Tongue (tissue), 2 donors: ENCODE results near the gene USP35. TPM values are rescaled to one million over a fixed set of nuclear protein-coding genes. Genes with fewer than 3 reads are reported as not detected.

Experiments
- DNase-seq: peaks from one replicate; pipeline ENCODE4 v3.0.0-alpha.2; 2015
- total RNA-seq: library from RNA; depleted of rRNA; stranded (reverse); fragments of >200 nt; gene quantifications from one replicate; pipeline ENCODE4 v1.2.3, GENCODE V29; 2014

USP35 gene, protein sequence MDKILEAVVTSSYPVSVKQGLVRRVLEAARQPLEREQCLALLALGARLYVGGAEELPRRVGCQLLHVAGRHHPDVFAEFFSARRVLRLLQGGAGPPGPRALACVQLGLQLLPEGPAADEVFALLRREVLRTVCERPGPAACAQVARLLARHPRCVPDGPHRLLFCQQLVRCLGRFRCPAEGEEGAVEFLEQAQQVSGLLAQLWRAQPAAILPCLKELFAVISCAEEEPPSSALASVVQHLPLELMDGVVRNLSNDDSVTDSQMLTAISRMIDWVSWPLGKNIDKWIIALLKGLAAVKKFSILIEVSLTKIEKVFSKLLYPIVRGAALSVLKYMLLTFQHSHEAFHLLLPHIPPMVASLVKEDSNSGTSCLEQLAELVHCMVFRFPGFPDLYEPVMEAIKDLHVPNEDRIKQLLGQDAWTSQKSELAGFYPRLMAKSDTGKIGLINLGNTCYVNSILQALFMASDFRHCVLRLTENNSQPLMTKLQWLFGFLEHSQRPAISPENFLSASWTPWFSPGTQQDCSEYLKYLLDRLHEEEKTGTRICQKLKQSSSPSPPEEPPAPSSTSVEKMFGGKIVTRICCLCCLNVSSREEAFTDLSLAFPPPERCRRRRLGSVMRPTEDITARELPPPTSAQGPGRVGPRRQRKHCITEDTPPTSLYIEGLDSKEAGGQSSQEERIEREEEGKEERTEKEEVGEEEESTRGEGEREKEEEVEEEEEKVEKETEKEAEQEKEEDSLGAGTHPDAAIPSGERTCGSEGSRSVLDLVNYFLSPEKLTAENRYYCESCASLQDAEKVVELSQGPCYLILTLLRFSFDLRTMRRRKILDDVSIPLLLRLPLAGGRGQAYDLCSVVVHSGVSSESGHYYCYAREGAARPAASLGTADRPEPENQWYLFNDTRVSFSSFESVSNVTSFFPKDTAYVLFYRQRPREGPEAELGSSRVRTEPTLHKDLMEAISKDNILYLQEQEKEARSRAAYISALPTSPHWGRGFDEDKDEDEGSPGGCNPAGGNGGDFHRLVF
- 8.2 TPM for total RNA-seq

DNA sequence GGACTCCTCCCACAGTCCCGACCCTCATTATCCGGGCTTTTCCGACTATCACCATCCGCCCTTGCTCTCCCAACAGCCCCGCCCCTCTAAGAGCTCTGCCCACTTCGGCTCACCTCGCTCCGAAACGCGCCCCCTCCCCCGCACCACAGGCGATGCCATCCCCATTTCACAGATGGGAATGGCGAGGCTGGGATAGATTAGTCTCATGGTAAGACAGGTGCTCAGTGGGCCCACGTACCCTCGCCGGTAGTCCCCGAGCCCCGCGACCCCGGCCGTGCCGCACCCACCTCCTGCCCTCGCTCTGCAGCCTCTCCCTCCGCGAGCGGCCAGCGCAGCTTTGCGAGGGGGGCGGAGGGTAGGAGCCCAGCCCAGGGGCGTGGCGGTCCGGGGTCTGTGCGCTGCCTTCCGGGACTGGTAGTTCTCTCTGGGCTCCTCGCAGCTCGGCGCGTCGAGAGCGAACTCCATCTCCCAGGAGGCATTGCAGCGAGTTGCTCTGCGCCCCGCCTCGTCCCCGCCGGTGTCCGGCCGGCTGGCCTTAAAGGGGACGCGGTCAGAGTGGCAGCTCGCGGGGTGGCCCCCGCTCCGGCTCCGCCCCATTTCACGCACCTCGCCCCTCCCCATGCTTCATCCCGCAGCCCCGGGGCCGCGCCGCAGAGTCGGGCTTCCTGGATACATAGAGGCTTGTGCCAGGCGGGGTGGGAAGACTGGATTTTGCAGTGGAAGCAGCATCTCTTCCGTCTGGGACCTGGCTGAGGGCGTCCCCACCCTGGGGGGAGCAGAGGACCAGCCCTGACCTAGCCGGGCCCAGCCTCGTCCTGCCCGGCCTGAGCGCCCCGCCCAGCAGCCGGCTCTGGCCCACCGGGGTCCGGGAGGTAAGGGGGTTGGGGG, at the start of gene USP35, which contains the start of gene KCTD21:
TSS of gene USP35 (plus strand) at position 634 of the 888 bp plus-strand sequence. CDS start 7,327 bp downstream, outside the sequence.
TSS of gene KCTD21 (minus strand) at position 341 of the 888 bp plus-strand sequence. CDS start 14,072 bp downstream, outside the sequence.
- peak; percentile 99 for DNase-seq

DNA sequence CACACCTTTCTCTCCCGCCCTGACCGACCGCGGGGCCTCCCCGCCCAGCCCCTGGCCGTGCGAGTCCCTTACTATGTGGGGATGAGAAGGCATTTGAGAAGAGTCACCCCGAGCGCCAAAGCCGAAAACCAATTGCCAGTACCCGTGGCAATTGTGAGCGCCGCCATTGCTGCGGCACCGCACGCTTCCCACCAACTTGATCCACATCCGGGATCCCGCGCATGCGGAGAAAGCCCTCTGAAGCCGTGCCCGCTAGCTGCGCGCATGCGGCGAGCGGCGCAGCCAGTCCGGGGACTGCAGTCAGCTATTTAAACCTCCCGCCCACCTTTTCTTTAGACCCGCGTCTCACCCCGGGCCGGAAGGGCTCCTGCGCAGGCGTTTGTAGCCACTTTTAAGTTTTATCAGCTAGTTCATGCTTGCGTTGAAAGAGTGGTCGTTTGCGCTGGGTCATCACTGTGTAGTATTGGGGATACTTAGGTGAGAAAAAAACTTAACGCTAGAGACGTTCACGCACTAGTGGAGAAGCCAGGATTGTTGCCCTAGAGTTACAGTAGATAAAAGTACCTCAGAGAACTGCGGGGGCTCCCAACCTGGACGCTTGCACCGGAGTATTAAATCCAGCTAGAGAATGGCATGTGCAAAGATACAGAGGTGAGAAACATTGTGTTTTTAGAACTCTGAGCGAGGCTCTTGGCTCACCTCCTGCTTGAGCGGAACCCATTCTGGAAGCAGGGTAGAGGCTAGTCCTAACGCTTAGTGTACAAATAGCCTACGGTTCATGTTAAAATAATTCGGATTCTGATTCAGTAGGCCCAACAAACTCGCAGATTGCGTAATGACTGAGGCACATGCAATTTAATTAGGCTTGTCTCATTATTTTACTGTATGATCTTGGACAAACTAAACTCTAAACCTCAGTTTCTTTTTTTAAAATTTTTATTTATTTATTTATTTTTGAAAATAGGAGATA, 49.0 kb upstream of the USP35 start, which contains the start of gene ALG8:
TSS of gene ALG8 (minus strand) at position 205 of the 970 bp plus-strand sequence. CDS start at position 167, 38 bp downstream.
- peak; percentile 98 for DNase-seq

DNA sequence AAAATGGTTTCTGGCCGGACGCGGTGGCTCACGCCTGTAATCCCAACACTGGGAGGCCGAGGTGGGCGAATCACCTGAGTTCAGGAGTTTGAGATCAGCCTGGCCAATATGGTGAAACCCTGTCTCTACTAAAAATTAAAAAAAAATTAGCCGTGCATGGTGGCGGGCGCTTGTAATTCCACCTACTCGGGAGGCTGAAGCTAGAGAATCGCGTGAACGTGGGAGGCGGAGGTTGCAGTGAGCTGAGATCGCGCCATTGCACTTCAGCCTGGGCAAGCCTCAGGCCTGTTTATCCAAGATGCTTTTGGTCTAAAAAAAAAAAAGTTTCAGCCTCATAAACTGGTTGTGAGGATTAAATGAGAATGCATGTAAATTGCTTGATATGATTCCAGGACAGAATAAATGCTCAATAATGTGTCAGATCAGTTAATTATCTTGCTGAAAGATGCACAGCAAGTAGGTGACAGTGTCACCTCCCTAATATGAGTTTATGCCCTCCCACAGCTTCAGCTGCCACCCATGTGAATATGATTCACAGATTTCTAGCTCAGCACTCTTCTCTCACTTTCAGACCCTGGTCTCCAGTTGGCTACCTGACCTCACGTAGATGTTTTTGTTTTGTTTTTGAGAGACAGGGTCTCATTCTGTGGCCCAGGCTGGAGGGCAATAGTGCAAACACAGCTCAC, 48.2 kb upstream of the USP35 start:
- DNase-seq, result no peak

DNA sequence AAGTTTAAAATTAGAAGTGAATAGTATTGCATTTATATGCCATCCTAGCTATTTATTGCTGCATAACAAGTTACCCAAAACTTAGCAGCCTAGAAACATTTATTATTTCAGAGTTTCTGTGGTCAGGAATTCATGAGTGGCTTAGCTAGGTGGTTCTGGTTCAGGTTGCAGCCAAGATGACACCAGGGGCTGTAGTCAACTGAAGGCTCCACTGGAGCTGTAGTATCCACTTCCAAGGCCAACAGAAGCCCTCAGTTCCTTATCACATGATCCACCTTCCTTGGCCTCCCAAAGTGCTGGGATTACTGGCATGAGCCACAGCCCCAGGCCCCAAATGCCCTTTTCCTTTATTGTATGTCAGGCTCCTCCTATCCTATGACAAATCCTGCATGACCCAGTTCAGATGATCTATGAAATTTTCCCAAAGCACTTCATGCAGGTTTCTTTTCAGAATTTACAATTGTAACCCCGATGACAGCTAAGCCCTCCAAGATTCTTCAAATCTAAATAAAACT, 43.2 kb upstream of the USP35 start:
- DNase-seq, result no peak

DNA sequence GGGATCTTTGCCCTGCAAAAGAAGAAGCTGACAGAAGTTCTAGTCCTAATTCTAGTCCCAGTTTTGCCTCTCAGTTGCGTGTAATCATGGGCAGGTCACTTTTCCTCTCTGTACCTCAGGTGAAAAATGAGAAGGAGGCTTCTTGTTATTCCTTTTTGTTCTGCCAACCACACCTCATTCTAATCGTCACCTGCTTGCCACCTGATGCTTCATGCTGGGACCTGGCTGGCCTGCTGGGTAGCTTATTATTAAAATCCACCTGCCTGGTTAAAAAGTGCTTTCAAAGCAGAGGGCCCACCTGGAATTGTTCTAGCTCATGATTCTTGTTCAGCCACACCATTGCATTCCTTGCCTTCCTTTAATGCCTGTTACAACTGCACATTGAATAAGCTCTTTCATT, 40.9 kb upstream of the USP35 start:
- DNase-seq, result no peak

DNA sequence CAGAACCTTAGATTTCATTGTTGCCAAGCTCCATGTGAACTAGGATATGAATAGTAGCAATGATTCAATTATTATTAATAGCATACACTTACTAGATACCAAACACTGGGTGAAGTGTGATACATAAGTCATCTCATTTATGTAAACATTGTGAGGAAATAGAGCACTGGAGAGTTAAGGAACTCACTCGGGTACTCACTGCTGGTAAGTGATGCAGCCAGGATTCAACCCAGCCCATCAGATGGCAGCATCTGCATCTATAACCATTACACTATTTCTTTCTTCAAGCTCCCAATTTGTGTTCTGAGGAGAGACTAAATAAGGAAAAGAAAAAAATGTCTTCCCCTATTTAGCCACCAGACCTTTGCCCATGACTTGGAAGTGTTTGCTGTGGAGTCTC, 39.1 kb upstream of the USP35 start:
- peak; percentile 25 for DNase-seq

DNA sequence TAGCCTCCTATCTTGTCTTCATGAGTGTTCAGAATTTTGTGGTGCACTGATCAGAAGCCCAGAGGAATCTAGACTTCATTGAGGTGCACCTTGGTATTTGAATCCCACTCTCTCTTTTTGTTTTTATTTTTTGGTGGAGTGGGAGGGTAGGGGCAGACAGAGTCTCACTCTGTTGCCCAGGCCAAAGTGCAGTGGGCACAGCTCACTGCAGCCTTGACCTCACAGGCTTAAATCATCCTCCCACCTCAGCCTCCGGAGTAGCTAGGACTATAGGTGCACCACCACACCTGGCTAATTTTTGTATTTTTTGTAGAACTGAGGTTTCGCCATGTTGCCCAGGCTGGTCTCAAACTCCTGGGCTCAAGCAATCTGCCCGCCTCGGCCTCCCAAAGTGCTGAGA, 38.4 kb upstream of the USP35 start:
- no peak for DNase-seq

DNA sequence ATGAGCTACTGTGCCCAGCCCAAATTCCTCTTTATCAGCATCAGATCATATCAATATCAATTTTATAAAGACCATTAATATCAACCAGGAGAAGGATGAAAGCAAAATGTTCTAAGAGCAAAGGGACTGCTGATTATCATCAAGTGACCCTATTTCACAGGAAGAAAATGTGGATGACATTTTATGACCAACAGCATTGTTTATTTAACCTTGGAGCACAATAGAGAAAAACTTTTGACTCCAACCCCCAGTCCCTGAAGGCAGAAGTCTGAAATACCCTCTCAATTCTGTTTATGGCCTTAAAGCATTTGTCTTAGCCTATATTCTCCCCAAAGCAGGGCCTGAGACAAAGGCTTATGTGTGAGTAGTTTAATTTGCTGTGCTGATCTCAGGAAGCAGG, 38.0 kb upstream of the USP35 start:
- DNase-seq, result no peak

DNA sequence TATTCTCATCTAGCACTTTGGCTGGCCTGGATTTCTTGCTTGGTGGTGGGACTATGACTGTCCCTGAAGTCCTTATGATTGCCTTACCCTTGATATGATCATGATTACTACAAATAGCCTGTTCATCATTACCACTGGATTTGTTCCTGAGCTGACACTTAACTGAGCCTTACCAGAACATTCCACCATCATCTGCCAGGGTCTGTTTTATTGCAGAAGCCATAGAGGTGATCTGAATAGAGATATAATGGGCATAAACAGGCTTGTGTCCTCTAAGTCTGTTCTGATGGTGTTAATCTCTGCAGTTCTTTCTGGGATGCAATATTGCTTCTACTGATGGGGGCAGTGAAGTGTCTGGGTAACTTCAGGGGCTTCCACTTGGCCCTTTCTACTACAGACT, 36.9 kb upstream of the USP35 start:
- no peak for DNase-seq

DNA sequence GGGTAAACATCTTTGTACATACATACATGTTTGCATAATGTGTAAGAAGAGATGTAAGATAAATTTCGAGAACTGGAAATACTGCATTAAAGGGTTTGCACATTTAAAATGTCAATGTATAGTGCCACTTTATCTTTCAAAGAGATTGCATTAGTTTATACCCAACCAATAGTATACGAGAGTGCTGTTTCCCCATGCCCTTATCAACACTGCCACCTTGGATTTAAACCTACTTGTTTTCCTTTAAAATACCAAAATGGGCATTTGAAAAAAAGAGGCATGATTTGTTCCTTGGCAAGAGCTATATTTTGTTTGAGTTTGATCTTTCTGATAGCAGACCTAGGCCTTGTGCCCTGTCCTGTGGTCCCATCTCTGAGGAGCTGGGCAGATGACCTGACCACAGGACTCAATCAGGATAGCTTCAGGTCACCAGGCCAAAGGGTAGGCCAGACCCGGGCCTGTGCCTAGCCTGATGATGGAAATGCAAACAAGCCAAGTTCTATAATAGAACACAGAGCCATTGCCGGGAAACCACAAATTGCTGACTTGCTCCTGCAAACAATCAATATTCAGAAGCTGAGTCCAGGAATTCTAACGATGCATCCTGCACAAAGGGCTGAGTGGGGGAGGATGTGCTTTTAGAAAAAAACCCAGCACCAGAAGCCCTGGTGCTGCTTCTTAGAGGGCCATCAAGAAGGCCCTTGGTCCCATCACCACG, 32.4 kb upstream of the USP35 start:
- DNase-seq, result no peak

DNA sequence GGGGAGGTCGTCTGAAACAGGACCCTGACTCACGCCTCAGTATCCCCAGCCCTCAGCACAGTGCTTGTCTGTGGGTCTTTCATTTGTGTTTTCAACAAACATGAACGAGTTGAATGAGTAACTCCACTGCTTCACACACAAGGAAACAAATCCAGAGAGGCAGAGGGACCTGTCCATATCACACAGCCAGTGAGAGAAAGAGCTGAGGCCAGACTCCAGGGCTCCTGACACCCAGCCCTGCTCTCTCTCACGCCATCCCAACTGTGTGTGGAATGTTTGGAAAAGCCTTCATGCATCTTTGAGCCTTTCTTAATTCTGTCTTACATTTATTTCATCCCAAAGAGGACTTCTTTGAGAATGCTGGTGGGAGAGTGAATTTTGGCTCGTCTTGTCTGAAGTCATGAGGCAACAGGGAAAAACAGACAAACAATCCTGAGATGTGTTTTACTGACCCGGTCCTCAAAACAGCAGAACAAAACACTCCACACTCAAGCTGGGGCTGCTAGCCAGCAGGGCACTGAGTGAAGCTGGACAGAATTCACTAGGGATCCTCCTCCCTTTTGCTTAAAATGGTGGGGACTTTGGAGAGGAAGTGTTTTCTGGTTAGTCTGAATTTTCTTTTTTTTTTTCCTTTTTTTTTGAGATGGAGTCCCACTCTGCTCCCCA, 29.6 kb upstream of the USP35 start:
- DNase-seq, result no peak

DNA sequence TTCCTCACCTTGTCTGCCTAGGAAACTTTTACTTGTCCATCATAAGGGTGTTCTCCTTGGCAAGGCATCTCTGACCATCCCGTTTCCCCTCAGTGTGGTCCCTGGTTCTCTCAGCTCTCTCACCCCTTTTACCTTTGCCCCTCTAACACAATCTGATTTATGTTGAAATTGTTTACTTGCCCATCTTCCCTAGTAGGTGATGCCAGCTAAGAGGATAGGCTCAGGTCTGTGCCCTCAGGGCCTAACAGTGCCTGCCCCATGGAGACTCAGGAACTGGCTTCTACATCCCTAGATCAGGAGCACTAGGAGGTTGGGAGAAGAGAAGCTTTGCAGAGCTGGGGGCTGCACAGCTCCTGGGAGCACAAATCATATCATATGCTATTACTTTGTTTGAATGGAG, 28.2 kb upstream of the USP35 start:
- DNase-seq, result no peak

DNA sequence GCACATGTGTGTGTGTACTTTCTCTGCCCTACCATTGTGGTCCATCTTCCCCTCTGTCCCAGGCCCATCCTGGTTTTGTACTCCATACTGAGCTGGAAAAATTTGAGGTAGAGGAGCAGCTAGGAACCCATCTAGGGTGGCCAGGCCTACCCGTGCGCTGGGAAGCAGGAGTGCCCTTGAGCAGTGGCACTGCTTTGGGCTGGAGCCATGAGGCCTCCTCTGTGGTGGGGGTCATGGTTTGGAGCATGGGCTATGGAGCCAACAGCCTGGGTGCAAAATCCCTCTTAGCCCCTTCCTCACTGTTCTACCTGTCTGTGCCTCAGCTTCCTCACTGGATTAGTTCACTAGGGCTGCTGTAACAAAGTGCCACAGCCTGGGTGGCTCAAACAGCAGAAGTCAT, 27.4 kb upstream of the USP35 start:
- DNase-seq, result no peak

DNA sequence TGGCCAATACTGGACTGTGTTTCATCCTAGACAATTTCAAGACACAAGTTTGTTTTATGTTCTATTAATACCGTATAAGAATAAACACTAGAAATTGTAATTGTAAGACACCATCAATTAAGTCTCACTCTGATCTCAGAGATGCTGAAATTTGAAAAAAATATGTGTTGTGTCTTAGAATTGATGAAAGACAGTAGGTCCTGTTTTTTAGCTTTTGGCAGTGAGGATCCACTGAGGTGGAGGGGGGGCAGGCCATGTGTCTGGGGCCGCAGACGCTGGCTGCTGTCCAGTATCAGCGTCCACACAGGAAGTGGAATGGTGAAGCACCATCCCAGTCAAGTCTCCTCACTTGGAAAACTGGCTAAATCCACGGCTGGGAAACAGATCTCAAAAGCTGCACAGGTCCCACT, 26.8 kb upstream of the USP35 start:
- peak; percentile 53 for DNase-seq

DNA sequence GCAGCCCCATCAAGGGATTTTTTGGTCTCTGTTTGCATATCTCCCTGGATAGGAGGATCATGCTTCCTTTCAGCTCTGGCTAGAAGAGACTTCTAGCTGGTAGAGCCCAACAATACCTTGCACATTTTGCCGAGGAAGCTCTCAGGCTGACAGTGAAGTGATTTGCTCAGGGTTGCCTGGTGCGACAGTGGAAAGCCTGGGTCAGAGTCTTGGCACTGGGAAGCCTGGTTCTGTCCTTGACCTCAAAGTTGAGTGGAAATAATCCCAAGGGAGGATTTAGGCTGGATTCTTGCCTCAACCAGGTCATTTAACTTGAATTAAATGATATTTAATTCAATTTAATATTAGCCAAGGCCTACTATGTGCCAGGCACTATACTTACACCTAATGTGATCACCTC, 24.9 kb upstream of the USP35 start:
- no peak for DNase-seq

DNA sequence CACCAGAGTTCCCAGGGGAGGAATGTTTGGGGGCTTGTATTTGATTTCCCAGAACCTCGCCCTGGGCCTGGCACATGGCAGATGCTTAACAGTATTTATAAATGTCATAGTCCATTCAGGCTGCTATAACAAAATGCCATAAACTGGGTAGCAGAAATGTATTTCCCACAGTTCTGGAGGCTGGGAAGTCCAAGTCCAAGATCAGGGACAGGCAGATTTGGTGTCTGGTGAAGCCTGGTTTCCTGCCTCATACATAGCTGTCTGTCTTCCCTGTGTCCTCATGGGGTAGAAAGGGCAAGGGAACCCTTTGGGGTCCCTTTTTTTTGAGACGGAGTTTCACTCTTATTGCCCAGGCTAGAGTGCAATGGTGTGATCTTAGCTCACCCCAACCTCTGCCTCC, 24.2 kb upstream of the USP35 start:
- no peak for DNase-seq

DNA sequence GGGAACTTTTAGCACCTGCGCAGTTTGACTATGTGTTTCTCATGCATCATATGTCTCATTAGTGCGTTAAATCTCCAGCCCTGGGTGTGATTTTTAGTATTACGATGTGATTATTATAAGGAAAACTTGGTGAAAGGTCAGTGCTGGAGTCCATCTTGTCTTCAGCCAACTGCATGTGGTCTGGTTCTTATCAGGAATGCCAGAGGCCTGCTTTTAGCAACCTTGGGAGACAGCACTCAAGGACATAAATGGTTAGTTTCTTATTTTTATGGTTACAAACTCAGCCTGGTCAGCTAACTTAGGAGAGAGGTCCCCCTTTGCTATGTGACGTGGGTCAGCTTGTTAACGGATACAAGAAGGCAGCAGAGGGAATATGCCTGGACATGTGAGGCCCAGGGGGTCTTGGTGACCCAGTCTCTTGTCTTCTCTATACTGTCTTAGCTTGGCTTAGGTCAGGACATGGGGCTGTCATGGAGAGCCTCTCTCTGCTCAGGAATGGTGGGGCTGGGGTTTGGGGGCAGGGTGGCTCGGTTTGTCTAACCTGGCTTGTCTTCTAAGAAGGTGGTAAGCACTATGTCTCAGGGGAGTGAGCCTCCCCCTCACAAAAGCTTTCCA, 21.8 kb upstream of the USP35 start:
- no peak for DNase-seq
